ENCODE results near the gene INSL3.

INSL3 gene

DNA sequence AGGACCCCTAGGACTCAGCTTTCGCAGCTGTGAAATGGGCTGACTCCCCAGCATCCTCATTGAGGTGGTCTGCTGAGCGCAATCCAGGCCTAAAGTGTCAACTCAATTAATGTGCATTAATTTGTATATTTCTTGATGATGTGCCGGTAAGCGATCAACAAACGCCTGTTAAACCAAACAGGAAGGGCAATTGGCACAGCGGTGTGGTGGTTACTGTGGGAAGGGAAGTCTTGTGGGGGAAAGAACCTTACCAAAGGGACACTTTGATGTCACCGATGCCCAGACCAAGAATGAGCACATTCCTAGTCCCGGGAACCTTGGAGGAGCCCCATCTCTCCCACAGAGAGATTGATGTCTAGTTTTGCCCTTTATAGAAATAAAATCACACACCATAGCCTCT lies 24.8 kb upstream of the INSL3 start:
- H3K4me3 ChIP-seq (ENCODE audit: low read depth, low read length) = no peak overlapping the region
- no peak for DNase-seq (ENCODE audit: low read depth, low spot score)
- no peak for TF ChIP-seq CTCF (IDR thresholded peaks at IDR 0.05; ENCODE audit: low read depth, low read length)
- in situ Hi-C loops (cut with HindIII; ENCODE audit: low sequenced_read_pairs) = no loop called here

- DNase-seq (ENCODE audit: low read depth, low spot score) = no peak
- in situ Hi-C loops (cut with HindIII; ENCODE audit: low sequenced_read_pairs) = no loop called here
- no peak for TF ChIP-seq CTCF (IDR thresholded peaks at IDR 0.05; ENCODE audit: low read depth, low read length)
These were observed 22.7 kb upstream of the INSL3 start for GRCh38 chr19:17843908-17844490.

GRCh38 chr19:17843292-17843827 lies 22.0 kb upstream of the INSL3 start:
- in situ Hi-C loops (cut with HindIII; ENCODE audit: low sequenced_read_pairs) = no loop called here
- H3K4me3 ChIP-seq (ENCODE audit: low read depth, low read length) = no peak overlapping the region
- DNase-seq (ENCODE audit: low read depth, low spot score) = no peak
- TF ChIP-seq CTCF (IDR thresholded peaks at IDR 0.05; ENCODE audit: low read depth, low read length) = no peak

More at GRCh38 chr19:17843908-17844490, 22.7 kb upstream of the INSL3 start:
- H3K4me3 ChIP-seq (ENCODE audit: low read depth, low read length) = no peak overlapping the region

DNA sequence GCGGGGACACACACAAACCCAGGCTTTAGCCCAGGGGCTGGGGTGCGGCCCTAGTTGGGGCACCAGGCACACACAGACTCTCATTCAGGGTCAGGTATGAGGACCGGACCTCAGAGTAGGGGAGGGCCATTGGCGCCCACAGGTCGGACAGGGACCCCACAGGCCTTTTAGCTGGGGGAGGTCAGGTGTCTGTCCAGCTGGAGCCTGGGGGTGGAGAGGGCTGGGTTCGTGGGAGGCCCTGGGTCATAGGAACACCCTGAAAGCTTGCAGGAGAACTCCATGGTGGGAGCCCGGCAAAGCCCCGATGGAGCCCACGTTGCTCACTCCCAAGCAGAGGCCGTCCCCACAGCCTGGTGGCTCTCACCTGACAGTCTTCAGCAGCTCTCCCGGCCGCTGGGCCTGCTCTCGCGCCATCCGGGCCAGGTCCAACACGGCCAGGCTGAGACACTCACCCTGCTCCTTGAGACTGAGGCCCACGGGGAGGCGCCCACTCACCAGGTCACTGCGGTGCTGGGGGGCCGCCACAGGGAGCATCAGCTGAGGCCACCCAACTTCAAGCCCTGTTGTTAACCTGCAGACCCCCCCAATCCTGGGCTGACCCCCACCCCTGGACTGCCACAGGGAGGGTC lies 21.5 kb upstream of the INSL3 start:
- no peak for DNase-seq (ENCODE audit: low read depth, low spot score)
- H3K4me3 ChIP-seq (ENCODE audit: low read depth, low read length) = peak overlapping the region; percentile 18
- in situ Hi-C loops (cut with HindIII; ENCODE audit: low sequenced_read_pairs) = no loop called here
- no peak for TF ChIP-seq CTCF (IDR thresholded peaks at IDR 0.05; ENCODE audit: low read depth, low read length)

GRCh38 chr19:17841810-17842662 lies 20.7 kb upstream of the INSL3 start:
- in situ Hi-C loops (cut with HindIII; ENCODE audit: low sequenced_read_pairs) = no loop called here
- DNase-seq (ENCODE audit: low read depth, low spot score) = peak; percentile 82
- peak overlapping the region; percentile 26 for H3K4me3 ChIP-seq (ENCODE audit: low read depth, low read length)

More at GRCh38 chr19:17841810-17842662, 20.7 kb upstream of the INSL3 start:
- no peak for TF ChIP-seq CTCF (IDR thresholded peaks at IDR 0.05; ENCODE audit: low read depth, low read length)

Data from astrocyte of the spinal cord (primary cell).